SK-N-MC (cell line): Measurements from ENCODE around the gene TBCC.
"Not testable (repeated sequence)": the region's sequence is repeated elsewhere in the genome, so short reads cannot be mapped to it uniquely, and the experiment has no call there.

Experiments used
- DNase-seq: peaks from one replicate; pipeline ENCODE4 v3.0.0-alpha.2; 2011; ENCODE audit warnings: low read depth, low spot score
- H3K27ac ChIP-seq: fragments of 200-600 bp; sonication (generic); 2 replicates; pipeline ENCODE4 v1.5.1; 2016; ENCODE audit warnings: mixed run types
- H3K36me3 ChIP-seq: fragments of 200-600 bp; sonication (generic); 2 replicates; pipeline ENCODE4 v1.6.1; 2017; ENCODE audit warnings: antibody characterized with exemption, low read length, mixed read lengths; ENCODE audit not compliant: insufficient read depth
- H3K4me3 ChIP-seq: fragments of 200-600 bp; sonication (generic); 2 replicates; pipeline ENCODE4 v1.5.1; 2016
- H3K9ac ChIP-seq: fragments of 200-600 bp; sonication (generic); 2 replicates; pipeline ENCODE4 v1.8.0; 2017; ENCODE audit warnings: mixed run types, mixed read lengths; ENCODE audit not compliant: insufficient read length
- H3K9me3 ChIP-seq: fragments of 200-600 bp; sonication (generic); 2 replicates; pipeline ENCODE4 v1.6.1; 2017; ENCODE audit warnings: low read depth, mild to moderate bottlenecking, antibody characterized with exemption, low read length, moderate library complexity, mixed read lengths
- EZH2 ChIP-seq: fragments of 200-600 bp; sonication (generic); IDR thresholded peaks from one replicate; pipeline ENCODE4 v1.6.1; 2017; ENCODE audit warnings: antibody characterized with exemption
- FOXP2 ChIP-seq: optimal IDR thresholded peaks from 2 replicates; pipeline ENCODE3; 2011; ENCODE audit warnings: mild to moderate bottlenecking, moderate library complexity; ENCODE audit not compliant: insufficient read depth; ENCODE audit errors: extremely low read length, control extremely low read depth
- POLR2AphosphoS5 ChIP-seq: IDR thresholded peaks from 2 replicates; pipeline ENCODE4 v1.6.1; 2012; ENCODE audit warnings: mild to moderate bottlenecking, low read depth, low read length, borderline replicate concordance

The TBCC gene

GRCh38 chr6:42777126-42777822 lies 31.4 kb upstream of the TBCC start:
- H3K9ac ChIP-seq: no peak overlapping the region
- no peak overlapping the region for H3K4me3 ChIP-seq
- H3K9me3 ChIP-seq: no peaks in the 10 kb centered on the region
- 0 out of 2 replicates have a peak overlapping the region, but pooled peaks have one; percentile 61 for H3K27ac ChIP-seq
- no peaks in the 10 kb centered on the region for H3K36me3 ChIP-seq
- DNase-seq: no peak
- TF ChIP-seq EZH2: no peak
- TF ChIP-seq FOXP2: no peak
- no peak for TF ChIP-seq POLR2AphosphoS5

GRCh38 chr6:42774821-42775487 lies 29.1 kb upstream of the TBCC start:
- not testable (repeated sequence) for H3K27ac ChIP-seq, H3K9me3 ChIP-seq, DNase-seq, H3K36me3 ChIP-seq, H3K9ac ChIP-seq, H3K4me3 ChIP-seq

GRCh38 chr6:42774201-42774600 lies 28.3 kb upstream of the TBCC start:
- H3K9me3 ChIP-seq: no peaks in the 10 kb centered on the region
- H3K4me3 ChIP-seq: no peak overlapping the region
- no peak overlapping the region for H3K27ac ChIP-seq
- no peak for DNase-seq
- TF ChIP-seq FOXP2 (no peak), POLR2AphosphoS5 (no peak), EZH2 (no peak)
- H3K36me3 ChIP-seq: no peaks in the 10 kb centered on the region
- H3K9ac ChIP-seq: no peak overlapping the region

GRCh38 chr6:42771741-42772100 lies 25.8 kb upstream of the TBCC start:
- Histone ChIP-seq H3K27ac (no peak overlapping the region), H3K36me3 (no peaks in the 10 kb centered on the region), H3K9me3 (no peaks in the 10 kb centered on the region), H3K4me3 (no peak overlapping the region), H3K9ac (no peak overlapping the region)
- TF ChIP-seq POLR2AphosphoS5: no peak
- no peak for TF ChIP-seq FOXP2
- TF ChIP-seq EZH2: no peak
- no peak for DNase-seq

- H3K9me3 ChIP-seq: no peaks in the 10 kb centered on the region
- H3K27ac ChIP-seq: no peak overlapping the region
- H3K4me3 ChIP-seq: no peak overlapping the region
- H3K36me3 ChIP-seq: no peaks in the 10 kb centered on the region
- DNase-seq: no peak
- no peak overlapping the region for H3K9ac ChIP-seq
- TF ChIP-seq EZH2: no peak
- no peak for TF ChIP-seq POLR2AphosphoS5
- TF ChIP-seq FOXP2: no peak
Observed at GRCh38 chr6:42769836-42770235, 23.9 kb upstream of the TBCC start.

GRCh38 chr6:42769051-42769450 lies 23.1 kb upstream of the TBCC start:
- DNase-seq: no peak
- H3K9ac ChIP-seq: no peak overlapping the region
- no peak overlapping the region for H3K4me3 ChIP-seq
- H3K27ac ChIP-seq: no peak overlapping the region
- no peaks in the 10 kb centered on the region for H3K9me3 ChIP-seq
- H3K36me3 ChIP-seq: no peaks in the 10 kb centered on the region
- TF ChIP-seq EZH2: no peak
- TF ChIP-seq FOXP2: no peak
- TF ChIP-seq POLR2AphosphoS5: no peak

GRCh38 chr6:42766163-42766670 lies 20.3 kb upstream of the TBCC start:
- H3K4me3 ChIP-seq: no peak overlapping the region
- H3K9me3 ChIP-seq: no peaks in the 10 kb centered on the region
- no peak overlapping the region for H3K9ac ChIP-seq
- no peak for TF ChIP-seq EZH2
- no peak for TF ChIP-seq POLR2AphosphoS5
- no peak for TF ChIP-seq FOXP2
- DNase-seq: no peak
- H3K27ac ChIP-seq: no peak overlapping the region
- no peaks in the 10 kb centered on the region for H3K36me3 ChIP-seq

- H3K9me3 ChIP-seq: no peaks in the 10 kb centered on the region
- no peak overlapping the region for H3K9ac ChIP-seq
- H3K27ac ChIP-seq: no peak overlapping the region
- TF ChIP-seq EZH2 (no peak), FOXP2 (no peak), POLR2AphosphoS5 (no peak)
- no peaks in the 10 kb centered on the region for H3K36me3 ChIP-seq
- H3K4me3 ChIP-seq: no peak overlapping the region
- no peak for DNase-seq
Observed at GRCh38 chr6:42764911-42765648, 19.2 kb upstream of the TBCC start.
